Retinal pigment epithelial cell (primary cell): ENCODE data around the gene DUS1L.

Source experiments
- DNase-seq: peaks from one replicate; pipeline ENCODE4 v3.0.0-alpha.2; 2010; ENCODE audit warnings: low read depth
- H3K4me3 ChIP-seq: 2 replicates; pipeline ENCODE4 v1.5.1; 2011; ENCODE audit warnings: mild to moderate bottlenecking, low read length, control low read depth, moderate library complexity
- TF ChIP-seq, protein P1 (sequence below): conservative IDR thresholded peaks from 2 replicates; pipeline ENCODE4 v1.5.1; 2011; ENCODE audit warnings: low read depth, low read length, control low read depth, inconsistent platforms

Gene DUS1L

DNA sequence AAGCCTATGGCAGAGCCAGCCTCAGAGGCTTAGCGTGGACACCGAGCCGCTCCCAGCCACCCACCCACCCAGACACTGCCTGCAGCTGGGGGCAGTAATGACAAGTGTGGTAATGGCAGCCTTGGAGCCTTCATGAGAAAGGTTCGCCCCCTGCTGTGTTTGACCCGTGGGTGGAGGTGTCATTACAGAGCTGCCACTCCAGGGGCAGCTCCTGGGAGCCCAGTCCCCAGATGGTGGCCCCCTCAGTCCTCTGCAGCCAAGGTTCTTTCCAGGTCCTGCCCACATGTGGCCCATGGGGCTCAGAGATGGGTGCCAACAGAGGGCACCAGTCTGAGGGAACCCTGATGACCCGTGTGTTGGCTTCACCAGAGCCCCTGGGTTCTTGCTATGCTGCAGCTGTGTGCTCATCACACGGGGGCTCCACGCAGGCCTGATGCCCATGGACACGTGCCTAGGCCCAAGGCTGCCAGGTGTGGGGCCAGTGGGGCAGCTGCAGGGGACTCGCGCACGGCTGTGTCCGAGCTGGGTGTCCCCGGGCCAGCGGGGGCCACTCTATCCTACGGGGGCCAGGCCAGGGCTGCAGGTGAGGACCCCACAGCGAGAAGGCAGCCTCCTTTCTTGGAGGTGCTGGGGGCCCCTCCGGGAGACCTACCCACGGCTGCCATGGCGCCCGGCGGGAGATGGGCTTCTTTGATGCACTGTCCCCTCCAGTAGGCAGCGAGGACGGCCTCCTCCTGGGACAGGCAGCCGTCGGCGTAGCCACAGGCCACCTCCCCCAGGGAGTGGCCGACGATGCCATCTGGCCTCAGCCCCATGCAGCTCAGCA is 24.3 kb upstream of the DUS1L start:
- TF ChIP-seq, protein P1, sequence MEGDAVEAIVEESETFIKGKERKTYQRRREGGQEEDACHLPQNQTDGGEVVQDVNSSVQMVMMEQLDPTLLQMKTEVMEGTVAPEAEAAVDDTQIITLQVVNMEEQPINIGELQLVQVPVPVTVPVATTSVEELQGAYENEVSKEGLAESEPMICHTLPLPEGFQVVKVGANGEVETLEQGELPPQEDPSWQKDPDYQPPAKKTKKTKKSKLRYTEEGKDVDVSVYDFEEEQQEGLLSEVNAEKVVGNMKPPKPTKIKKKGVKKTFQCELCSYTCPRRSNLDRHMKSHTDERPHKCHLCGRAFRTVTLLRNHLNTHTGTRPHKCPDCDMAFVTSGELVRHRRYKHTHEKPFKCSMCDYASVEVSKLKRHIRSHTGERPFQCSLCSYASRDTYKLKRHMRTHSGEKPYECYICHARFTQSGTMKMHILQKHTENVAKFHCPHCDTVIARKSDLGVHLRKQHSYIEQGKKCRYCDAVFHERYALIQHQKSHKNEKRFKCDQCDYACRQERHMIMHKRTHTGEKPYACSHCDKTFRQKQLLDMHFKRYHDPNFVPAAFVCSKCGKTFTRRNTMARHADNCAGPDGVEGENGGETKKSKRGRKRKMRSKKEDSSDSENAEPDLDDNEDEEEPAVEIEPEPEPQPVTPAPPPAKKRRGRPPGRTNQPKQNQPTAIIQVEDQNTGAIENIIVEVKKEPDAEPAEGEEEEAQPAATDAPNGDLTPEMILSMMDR = no peak
- no peak for DNase-seq
- no peak overlapping the region for H3K4me3 ChIP-seq

DNA sequence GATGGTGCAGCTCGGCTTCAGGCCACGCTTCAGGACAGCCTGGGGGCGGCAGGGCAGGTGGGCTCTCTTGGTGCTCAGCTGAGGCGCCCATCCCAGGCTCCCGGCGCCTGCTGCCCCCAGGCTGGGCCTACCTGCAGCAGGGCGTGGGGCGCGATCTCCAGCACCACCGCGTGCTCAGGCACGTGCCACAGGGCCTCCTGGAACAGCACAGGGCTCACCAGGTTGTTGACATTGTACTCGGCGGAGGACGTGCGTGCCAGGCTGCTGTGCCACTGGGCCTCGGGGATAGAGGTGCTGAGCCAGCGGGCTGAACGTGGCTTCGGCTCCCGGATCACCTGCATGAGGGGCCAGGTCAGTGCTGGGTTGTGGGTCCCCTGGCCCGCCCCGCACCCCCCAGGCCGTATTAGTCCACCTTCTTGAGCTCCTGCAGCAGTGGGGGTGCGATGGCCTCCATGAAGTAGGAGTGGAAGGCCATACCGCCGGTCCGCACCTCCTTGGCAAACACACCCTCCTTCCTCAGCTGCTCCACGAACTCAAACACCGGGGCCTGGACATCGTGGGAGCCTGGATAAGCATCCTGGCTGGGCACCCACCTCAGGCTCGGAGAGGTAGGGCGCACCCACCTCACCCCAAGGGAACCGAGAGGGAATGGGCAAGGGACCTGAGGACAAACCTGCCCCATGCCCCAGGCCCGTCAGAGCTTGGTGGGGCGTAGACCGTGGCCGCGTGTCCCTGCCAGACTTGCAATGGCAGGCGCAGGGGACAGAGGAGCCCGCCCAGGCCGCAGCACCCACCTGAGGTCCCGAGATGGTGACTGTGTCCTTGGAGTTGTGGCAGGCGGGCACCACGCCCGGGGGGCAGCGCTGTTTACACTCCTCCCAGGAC is 23.5 kb upstream of the DUS1L start:
- TF ChIP-seq, protein P1 = no peak
- H3K4me3 ChIP-seq = no peak overlapping the region
- DNase-seq = no peak

DNA sequence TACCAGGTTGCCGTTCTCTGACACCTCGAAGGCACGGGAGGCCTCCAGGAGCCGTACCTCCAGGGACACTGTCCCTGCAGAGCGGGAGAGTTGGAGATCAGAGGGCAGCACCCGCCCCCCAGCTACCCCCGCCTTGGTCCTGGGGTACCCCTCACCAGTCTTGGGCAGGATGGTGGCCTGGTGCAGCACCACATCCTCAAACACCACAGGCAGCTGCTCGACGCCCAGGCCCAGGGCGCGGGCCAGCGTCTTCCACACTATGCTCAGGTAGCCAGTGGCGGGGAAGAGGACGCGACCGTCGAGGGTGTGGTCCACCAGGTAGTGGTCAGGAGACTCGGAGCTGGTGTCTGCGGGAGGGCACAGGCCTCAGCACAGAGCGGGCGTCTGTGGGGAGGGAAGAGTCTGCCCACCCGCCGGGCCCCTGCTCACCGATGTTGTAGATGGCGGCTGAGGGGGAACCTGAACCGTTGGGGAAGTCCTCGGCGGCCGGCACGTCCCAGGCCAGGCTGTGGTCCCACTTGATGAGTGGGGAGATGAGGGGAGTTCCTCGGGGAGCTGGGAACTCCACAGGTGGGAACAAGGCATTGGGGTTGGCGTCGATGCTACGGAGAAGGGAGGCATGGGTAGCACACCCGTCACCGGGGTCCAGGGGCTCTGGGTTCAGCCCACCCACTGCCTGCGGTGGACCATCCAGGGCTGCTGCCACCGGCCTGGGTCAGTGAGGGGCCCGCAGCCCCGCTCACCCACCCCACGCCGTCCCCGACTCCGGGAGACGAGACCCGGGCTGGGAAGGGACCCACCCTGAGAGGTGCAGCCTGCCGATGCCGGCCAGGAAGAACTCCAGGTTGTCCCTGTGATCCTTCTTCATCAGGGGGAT is 22.6 kb upstream of the DUS1L start:
- DNase-seq = no peak
- TF ChIP-seq, protein P1 = no peak
- no peak overlapping the region for H3K4me3 ChIP-seq

DNA sequence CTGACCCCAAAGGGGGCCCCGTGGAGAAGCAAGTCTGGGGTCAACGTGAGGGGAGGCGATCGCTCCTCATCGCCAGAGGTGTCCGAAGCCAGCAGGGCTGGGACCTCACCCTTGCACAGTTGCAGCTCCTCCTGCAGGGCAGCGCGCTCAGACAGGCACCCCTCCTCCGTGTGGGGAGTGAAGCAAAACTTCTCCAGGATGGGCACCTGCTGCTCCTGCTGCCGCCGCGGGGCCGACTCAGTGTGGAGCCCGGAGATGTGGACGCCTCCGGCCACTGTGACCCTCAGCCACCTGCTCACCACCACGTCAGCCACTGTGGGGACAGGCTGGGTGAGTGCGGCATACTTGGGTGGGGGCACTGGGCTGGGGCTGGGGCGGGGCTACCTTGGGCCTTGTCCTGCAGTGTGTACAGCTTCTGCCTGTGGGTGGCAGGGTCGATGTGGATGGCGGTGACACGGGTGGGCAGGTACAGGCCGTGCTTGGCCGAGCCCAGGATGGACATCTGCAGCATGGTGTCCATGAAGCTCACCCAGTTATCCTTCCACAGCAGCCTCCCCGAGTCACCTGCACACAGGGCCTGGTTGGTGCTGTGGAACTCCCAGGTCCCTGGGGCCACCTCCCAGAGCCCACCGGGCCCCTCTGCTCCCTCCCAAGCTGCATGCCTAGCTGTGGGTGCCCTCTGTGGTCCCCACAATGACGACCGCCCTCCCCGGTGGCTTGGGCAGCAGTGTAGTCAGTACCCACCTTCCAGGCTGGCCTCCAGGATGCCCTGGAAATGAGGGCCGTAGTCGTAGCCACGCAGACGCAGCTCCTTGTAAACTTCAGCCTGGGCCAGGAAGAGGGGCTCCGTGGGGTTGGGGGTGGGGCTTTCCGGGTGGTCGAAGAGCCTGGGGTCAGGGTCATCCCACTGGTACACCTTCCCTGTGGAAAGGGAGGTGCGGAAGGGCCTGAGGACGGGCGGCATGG is 21.6 kb upstream of the DUS1L start:
- H3K4me3 ChIP-seq = no peak overlapping the region
- DNase-seq = no peak
- TF ChIP-seq, protein P1 = no peak

DNA sequence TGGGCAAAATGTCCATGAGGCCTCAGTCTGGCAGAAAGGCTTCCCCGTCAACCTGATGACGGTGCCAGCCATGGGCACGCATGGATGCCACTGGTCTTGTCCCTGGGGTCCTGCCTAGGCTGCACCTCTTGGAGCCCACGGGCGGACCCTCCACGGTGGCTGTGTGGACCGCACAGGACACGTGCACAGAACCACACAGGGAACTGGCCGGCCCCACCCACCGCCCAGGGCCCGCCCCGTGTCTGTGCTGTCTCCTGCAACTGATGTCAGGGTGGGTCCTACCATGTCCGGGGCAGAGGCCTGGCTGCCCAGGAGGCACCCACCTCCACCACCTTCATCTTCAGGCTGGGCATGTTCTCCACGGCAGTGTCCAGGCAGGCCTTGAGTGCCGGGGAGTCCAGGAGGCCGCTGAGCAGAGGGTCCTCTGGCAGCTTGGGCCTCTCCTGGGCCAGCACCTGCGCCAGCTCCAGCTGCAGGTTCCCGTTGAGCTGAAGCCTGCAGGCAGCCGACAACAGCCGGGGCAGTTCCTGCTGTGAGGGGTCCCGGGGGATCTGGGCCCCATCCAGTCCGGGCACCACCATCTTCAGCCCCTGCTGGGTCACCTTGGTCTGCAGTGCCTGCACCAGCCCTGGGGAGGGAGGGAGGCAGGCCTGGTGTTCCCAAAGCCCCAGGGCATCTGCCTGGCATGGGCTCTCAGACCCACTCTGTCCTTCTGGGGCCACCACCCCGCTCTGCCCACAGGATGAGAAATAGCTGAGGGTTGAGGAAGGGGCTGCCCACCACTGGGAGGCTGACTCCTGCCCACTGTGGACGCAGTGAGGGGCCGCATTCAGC is 20.5 kb upstream of the DUS1L start:
- no peak overlapping the region for H3K4me3 ChIP-seq
- TF ChIP-seq, protein P1 = no peak
- DNase-seq = no peak
